Body of pancreas (tissue), 2 donors: ENCODE results near the gene CELA2A. TPM values are rescaled to one million over a fixed set of nuclear protein-coding genes. Genes with fewer than 3 reads are reported as not detected.

Source experiments
- total RNA-seq, 2 donors: library from RNA; depleted of rRNA; stranded (reverse); fragments of >200 nt; gene quantifications; one replicate each; pipeline ENCODE4 v1.1.0, GENCODE V29; 2016

Gene CELA2A
- total RNA-seq, 2 donors from 2014 or later = 4,384 to 21,046 TPM

Other genes starting within 250 kb of the CELA2A start
- gene FHAD1, start 209.5 kb upstream of the CELA2A start, total RNA-seq = 1 to 10 TPM; 2.9 to 4.9 TPM
- gene EFHD2, start 46.8 kb upstream of the CELA2A start, total RNA-seq = 10 to 100 TPM; 56.7 to 78.6 TPM
- over 10,000 TPM in 1 of 2 donors, 1,000 to 10,000 TPM in 1; 6,275 to 13,040 TPM for gene CTRC, start 18.3 kb upstream of the CELA2A start, total RNA-seq
- 1,000 to 10,000 TPM in 1 of 2 donors, 100 to 1,000 TPM in 1; 333 to 1,481 TPM for gene CELA2B, start 19.4 kb downstream of the CELA2A start, total RNA-seq
- gene CASP9, start 67.5 kb downstream of the CELA2A start, total RNA-seq = 10 to 100 TPM; 12.9 to 21.5 TPM
- 10 to 100 TPM; 11.9 to 12.5 TPM for gene DNAJC16, start 70.1 kb downstream of the CELA2A start, total RNA-seq
- gene AGMAT, start 128.3 kb downstream of the CELA2A start, total RNA-seq = under 1 TPM; 0.33 to 0.52 TPM
- 10 to 100 TPM; 18.8 to 30.1 TPM for gene DDI2, start 160.7 kb downstream of the CELA2A start, total RNA-seq
- gene PLEKHM2, start 227.6 kb downstream of the CELA2A start, total RNA-seq = 10 to 100 TPM; 18.1 to 31.6 TPM